Left forelimb (tissue), 1 donor: Measurements from ENCODE around the gene MAP4K4.

Experiments
- DNase-seq: peaks from one replicate; pipeline ENCODE4 v3.0.0-alpha.2; 2018; ENCODE audit warnings: low spot score

Gene MAP4K4

DNA sequence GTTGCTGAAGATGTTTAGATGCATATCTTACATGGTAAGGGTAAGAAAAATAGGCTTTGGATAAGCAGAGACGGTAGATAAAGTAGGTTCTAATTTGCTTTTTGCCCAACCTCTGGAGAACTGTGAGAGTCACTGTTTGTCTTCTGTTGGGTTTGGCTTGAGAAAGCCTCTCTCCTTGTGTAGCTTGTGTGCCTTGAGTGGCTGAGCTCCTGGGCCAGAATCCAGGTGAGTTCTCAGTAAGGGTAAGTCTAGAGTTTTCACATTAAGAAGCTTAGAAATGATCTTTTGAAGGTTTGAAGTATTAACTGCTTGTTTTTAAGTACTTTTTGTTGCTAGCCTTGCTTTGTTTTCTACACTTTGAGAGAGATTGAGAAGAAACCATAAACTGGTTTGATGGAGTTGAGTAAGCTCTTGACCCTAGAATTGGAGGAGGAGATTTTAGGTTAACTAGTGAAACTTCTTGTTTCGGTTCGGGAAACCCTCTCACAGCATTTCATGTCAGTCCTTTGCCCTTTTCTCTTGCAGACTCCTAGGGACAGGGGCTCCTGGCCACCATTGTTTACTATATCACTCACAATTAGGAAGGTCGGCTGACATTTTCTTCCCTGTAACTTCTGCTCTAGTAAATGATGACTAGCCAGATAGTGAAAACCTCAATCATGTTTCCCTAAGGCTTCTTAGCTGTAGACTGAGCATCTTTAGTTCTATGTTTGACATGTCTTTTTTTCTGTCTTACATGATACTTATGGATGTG, 26.0 kb downstream of the MAP4K4 start:
- DNase-seq, result no peak

DNA sequence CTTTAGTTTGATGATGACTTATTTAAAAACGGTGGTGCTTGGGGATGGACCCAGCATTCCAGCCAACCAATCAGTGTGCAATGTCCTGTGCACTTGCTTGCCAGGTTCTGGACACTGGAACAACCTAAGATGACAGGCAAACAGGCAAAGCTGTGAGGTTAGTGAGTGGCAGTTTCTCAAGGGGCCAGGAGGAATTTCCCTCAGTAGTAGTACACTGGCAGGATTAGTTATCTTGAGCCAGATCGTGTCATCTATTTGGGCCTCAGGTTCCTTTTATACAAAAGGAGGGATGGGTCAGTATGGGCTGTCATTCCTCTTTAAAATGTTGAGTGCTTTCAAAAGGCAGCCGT, 26.6 kb downstream of the MAP4K4 start:
- DNase-seq, result no peak

DNA sequence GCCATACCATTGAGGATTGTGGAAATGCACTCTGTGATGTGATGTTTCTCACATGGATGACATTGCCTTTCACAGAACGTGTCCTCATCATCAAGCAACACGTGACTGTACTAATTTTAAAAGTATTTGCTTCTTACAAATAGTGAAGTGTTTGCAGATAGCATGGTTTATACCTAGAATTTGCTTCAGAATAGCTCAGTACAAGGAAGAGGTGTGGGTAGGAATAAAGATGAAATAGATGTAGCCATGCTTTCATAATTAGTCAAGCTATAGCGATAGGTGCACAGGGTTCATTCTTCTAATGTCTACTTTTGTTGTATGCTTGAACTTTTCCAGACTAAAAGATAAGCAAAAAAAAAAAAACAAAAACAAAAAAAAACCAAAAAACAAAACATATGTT, 27.5 kb downstream of the MAP4K4 start:
- no peak for DNase-seq

- no peak for DNase-seq
Observed at GRCh38 chr2:101725515-101726192, 28.1 kb downstream of the MAP4K4 start.

GRCh38 chr2:101728865-101729264, 31.4 kb downstream of the MAP4K4 start:
- no peak for DNase-seq

GRCh38 chr2:101729521-101730190, 32.1 kb downstream of the MAP4K4 start:
- DNase-seq, result no peak

DNA sequence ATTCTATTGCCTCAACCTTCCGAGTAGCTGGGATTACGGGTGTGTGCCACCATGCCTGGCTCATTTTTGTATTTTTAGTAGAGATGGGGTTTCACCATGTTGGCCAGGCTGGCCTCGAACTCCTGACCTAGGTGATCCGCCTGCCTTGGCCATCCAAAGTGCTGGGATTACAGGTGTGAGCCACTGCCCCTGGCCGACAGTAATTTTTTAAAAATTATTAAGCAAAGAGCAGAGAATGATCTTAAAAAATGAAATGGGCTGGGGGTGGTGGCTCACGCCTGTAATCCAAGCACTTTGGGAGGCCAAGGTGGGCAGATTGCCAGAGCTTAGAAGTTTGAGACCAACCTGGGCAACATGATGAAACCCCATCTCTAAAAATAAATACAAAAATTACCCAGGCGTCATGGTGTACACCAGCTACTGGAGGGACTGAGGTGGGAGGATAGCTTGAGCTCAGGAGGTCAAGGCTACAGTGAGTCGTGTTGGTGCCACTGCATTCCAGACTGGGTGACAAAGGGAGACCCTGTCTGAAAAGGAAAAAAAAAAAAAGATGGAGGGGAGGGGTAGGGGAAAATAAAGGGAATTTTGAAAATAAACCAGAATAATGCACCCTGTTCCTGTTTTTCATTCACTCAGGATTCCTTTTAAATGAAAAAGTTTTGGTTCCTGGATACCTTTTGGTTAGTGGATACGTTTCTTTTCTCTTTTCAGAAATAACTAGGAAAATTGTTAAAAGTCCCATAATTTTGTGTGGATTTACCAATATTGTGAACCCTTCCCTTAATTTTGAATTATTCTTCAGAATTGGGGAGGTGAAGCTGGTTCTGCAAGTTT, 33.9 kb downstream of the MAP4K4 start:
- no peak for DNase-seq

DNA sequence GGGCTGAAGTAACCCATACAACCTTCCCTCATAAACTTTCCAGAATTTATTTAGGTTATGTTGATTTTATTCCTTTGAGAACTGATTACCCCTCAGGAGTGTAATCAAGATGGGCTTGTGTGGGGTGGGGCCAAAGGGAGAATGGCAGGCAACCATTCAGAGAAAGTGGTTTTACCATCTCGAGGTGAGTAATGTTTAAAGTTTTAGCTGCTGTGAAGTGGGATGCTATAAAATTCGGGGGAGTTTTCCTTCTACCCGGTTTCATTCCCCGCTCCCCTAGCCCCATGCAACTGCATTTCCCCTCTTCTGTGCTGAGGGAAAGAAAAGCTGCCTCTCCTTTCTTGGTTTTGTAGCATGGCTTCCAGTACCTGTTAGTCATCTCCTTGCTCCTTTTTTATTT, 34.7 kb downstream of the MAP4K4 start:
- no peak for DNase-seq

GRCh38 chr2:101732773-101733256, 35.3 kb downstream of the MAP4K4 start:
- no peak for DNase-seq

DNA sequence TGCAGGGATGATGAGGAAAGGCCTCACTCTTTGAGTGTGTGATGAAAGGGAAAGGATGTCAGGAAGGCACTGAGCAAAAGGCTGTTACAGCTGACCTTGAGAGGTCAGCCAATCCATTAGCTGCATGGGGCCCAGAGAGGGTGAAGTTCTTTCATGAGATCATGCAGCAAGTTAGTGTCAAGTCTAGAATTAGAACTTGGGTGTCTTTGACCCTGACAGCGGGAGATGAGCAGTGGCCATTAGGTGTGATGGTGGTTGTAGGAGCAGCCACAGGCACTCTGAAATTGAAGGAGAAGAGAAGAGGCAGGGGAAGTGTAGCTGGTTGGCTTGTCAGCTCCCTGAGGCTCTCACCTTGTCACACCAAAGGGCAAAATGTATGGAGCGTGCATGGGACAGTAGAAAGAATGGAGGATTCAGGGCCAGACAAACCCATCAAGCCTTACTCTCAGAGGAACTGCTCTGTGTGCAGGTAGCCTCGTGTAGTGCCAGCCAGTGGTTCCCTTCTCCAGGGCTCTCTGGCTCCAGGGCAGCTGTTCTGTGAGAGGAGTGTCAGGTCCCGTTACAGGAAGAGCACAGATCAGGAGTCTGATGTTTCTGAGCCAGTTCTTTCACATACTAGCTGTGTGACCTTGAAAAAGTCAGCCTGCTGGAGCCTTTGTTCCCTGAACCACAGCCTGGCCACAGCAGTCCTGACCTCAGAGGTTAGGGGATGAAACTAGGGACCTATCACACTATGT, 35.9 kb downstream of the MAP4K4 start:
- DNase-seq, result no peak

DNA sequence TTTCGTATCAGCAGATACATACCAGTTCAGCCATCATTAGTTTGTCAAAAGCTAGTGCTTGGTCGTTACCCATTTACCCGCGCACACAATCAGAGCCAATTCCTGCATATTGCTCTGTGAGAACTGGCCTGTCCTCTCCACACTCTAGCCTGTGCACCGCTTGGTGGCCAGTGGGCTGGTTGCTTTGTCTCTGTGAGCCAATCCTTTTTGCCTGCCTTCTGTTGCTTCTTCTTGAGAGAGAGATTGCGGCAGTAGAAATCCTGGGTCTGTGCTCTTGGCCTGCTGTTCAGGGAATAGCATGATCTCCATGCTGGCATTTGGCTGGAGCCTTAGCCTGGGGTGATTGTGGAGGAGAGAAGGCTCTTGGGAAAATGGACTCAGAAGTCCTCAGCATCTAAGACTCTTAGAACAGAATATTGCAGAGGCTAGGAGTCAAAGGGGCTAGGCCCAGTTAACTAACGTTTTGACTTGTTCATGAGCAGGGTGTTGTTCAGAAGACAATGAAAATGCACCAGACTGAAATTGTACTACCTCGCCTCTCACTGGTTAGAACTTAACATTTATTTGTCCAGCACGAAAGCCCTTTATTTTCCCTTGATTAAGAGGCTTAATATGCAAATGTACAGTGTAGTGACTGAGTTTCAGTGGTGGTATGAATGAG, 37.1 kb downstream of the MAP4K4 start:
- no peak for DNase-seq

GRCh38 chr2:101735166-101735533, 37.6 kb downstream of the MAP4K4 start:
- DNase-seq, result no peak

- DNase-seq, result no peak
Observed at GRCh38 chr2:101736233-101736632, 38.7 kb downstream of the MAP4K4 start.

DNA sequence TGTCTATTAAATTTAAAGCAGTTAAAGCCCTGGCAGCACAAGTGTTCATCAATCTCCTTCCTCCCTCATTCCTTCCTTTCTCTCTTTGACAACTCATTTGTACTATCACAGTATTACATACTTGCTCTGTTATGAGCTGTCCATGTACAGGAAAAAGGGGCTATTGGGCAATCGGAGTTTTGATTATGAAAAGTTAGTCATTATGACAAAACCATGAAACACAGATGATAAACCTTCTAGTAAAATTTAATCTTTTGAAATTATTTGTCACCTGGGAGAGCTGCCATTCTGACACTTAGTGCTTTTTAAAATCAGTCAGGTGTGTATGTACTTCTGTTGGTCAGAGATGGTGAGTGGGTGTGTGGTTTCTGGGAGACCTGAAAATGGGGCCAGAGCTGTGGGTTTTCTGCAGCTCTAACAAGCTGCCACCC, 39.4 kb downstream of the MAP4K4 start:
- DNase-seq, result no peak

DNA sequence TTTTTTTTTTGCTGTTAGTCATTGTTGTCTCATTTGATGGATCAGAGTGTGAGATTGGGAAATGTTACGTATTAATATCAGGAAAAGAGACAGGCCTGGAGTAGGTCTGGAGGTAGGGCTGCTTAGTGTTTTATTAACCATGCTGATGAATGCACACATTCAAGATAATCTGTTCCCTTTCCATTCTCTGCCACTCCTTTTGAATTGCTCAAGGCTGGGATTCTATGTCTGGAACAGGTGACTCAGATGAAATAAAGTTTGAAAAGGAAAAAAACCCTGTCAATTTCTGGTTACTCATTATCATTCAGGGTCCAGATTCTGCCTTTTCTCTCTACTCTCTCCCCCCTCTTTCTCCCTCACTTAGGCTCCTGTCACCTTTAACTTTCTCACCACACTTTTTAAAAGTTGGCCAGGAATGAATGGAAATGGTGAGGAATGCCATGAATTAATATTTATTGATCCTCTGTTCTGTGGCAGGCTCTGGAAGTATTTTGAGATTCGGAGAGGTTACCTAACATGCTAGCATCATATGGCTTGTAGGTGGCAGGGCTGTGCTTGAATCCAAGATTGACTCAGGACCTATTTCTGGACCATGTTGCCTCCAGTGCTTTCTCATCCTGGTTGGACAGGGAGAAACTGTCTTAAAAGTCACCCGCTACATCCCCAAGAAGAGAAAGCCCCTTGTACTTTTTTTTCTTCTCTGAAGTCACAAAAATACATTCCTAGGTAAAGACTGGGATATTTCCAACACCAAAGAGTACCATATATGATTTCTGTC, 40.2 kb downstream of the MAP4K4 start:
- DNase-seq, result no peak

GRCh38 chr2:101738649-101739048, 41.1 kb downstream of the MAP4K4 start:
- DNase-seq, result no peak

DNA sequence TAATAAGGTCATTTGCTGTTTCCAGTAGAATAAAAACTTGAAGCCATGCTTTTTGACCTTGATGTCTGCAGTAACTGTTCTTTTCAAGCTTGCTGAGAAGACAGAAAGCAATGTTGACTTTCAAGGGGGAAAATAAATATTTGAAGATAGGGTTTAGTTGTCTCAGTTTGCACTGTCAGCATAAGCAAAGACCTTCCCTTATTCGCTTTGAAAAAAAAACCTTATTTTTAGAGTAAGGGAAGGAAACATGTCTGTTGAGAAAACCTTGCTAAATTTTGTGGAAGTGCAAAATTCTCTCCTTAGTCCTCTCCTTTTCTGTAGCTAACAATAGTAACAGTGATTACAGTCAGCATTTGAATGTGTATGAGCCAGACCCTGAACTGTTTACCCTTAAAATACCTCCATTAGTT, 43.1 kb downstream of the MAP4K4 start:
- DNase-seq, result no peak

DNA sequence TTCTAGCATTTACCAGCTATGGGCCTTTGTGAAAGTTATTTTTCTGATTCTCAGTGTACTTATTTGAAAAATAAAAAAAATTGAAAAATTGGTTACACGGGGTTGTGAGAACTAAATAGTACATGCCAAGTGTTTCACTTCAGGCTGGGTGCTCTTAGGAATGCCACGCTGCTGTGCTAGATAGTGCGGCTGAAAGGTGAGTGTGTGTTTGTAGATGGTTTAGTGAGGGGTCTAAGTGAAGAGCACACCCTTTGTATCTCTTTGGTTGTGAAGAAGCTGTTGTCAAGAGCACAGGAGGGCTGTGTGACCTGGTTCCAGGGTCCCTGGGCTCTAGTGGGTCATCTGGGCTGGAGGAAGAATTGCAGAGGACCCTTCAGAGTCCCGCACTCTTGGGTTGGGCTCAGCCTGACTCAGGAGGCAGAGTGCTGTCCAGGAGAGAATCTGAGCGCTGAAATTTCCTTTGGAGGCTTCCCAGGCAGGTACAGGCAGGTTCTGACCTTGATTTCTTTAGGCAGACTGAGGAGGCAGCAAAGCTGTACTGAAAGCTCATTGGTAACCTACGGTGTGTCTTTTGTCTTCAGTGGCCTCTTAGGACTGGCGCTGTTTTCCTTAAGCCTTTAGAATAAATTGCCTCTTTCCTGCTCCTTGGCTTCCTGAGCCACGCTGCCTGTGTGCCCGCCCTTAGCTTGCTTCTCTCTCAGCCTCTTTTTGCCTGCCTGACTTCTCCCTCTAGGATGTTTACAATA, 44.4 kb downstream of the MAP4K4 start:
- no peak for DNase-seq

DNA sequence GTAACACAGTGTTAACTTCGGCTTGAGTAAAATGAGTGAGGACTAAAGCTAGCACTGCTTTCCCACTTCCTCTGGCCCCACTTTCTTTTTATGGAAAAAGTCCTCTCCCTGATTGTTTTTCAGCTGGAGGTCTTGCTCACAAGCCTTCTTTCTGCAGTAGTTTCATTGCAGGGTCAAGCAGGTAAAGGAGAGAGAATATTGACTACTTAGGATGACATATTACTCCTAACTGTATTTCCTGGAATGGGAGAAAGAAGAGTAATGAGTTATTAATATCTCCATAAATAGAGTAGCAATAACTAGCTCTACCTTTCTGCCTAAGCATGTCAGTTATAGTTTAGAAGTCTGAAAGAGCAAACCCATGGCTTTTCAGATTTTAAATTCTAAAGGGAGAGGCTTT, 45.0 kb downstream of the MAP4K4 start:
- DNase-seq, result no peak
